ENCODE data around the gene HBM. TPM values are rescaled to one million over a fixed set of nuclear protein-coding genes. Genes with fewer than 3 reads are reported as not detected.
"Not testable (repeated sequence)": the region's sequence is repeated elsewhere in the genome, so short reads cannot be mapped to it uniquely, and the experiment has no call there.

The HBM gene
- total RNA-seq, 1 experiment from 2014 or later, result not detected

DNA sequence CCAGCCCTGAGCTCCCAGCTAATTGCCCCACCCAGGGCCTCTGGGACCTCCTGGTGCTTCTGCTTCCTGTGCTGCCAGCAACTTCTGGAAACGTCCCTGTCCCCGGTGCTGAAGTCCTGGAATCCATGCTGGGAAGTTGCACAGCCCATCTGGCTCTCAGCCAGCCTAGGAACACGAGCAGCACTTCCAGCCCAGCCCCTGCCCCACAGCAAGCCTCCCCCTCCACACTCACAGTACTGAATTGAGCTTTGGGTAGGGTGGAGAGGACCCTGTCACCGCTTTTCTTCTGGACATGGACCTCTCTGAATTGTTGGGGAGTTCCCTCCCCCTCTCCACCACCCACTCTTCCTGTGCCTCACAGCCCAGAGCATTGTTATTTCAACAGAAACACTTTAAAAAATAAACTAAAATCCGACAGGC is 4.3 kb downstream of the HBM start:
- not testable (repeated sequence) for H3K4me3 ChIP-seq (ENCODE audit: insufficient read depth, low read depth, low read length); H3K36me3 ChIP-seq (replicated peaks; ENCODE audit: control insufficient read depth, insufficient read depth, low read length)
- peaks cover 80% of the 10 kb centered on the region for H3K27me3 ChIP-seq (ENCODE audit: control insufficient read depth, insufficient read depth, low read length)
- DNase-seq, result peak; percentile 57

DNA sequence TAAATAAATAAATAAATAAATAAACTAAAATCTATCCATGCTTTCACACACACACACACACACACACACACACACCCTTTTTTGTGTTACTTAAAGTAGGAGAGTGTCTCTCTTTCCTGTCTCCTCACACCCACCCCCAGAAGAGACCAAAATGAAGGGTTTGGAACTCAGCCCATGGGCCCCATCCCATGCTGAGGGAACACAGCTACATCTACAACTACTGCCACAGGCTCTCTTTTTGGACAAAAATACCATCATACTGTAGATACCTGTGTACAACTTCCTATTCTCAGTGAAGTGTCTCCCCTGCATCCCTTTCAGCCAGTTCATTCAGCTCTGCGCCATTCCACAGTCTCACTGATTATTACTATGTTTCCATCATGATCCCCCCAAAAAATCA is 5.0 kb downstream of the HBM start:
- Histone ChIP-seq H3K36me3 (replicated peaks; ENCODE audit: control insufficient read depth, insufficient read depth, low read length) (no peaks in the 10 kb centered on the region), H3K4me3 (ENCODE audit: insufficient read depth, low read depth, low read length) (no peak overlapping the region), H3K27me3 (ENCODE audit: control insufficient read depth, insufficient read depth, low read length) (peaks cover 80% of the 10 kb centered on the region)
- DNase-seq, result no peak

GRCh38 chr16:172374-172941 is 6.7 kb downstream of the HBM start, which contains the start of gene HBA2:
Gene HBA2, plus strand, starts transcription at chr16:172876. Its CDS starts 37 bp downstream, at chr16:172913.
- DNase-seq; H3K36me3 ChIP-seq (replicated peaks; ENCODE audit: control insufficient read depth, insufficient read depth, low read length): not testable (repeated sequence)
- H3K27me3 ChIP-seq (ENCODE audit: control insufficient read depth, insufficient read depth, low read length), result peaks cover 74% of the 10 kb centered on the region

DNA sequence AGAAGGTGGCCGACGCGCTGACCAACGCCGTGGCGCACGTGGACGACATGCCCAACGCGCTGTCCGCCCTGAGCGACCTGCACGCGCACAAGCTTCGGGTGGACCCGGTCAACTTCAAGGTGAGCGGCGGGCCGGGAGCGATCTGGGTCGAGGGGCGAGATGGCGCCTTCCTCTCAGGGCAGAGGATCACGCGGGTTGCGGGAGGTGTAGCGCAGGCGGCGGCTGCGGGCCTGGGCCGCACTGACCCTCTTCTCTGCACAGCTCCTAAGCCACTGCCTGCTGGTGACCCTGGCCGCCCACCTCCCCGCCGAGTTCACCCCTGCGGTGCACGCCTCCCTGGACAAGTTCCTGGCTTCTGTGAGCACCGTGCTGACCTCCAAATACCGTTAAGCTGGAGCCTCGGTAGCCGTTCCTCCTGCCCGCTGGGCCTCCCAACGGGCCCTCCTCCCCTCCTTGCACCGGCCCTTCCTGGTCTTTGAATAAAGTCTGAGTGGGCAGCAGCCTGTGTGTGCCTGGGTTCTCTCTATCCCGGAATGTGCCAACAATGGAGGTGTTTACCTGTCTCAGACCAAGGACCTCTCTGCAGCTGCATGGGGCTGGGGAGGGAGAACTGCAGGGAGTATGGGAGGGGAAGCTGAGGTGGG is 7.6 kb downstream of the HBM start:
- H3K4me3 ChIP-seq (ENCODE audit: insufficient read depth, low read depth, low read length); H3K36me3 ChIP-seq (replicated peaks; ENCODE audit: control insufficient read depth, insufficient read depth, low read length): not testable (repeated sequence)
- peak; percentile 62 for DNase-seq
- peaks cover 74% of the 10 kb centered on the region for H3K27me3 ChIP-seq (ENCODE audit: control insufficient read depth, insufficient read depth, low read length)

More at GRCh38 chr16:172374-172941, 6.7 kb downstream of the HBM start, which contains the start of gene HBA2:
- not testable (repeated sequence) for H3K4me3 ChIP-seq (ENCODE audit: insufficient read depth, low read depth, low read length)

DNA sequence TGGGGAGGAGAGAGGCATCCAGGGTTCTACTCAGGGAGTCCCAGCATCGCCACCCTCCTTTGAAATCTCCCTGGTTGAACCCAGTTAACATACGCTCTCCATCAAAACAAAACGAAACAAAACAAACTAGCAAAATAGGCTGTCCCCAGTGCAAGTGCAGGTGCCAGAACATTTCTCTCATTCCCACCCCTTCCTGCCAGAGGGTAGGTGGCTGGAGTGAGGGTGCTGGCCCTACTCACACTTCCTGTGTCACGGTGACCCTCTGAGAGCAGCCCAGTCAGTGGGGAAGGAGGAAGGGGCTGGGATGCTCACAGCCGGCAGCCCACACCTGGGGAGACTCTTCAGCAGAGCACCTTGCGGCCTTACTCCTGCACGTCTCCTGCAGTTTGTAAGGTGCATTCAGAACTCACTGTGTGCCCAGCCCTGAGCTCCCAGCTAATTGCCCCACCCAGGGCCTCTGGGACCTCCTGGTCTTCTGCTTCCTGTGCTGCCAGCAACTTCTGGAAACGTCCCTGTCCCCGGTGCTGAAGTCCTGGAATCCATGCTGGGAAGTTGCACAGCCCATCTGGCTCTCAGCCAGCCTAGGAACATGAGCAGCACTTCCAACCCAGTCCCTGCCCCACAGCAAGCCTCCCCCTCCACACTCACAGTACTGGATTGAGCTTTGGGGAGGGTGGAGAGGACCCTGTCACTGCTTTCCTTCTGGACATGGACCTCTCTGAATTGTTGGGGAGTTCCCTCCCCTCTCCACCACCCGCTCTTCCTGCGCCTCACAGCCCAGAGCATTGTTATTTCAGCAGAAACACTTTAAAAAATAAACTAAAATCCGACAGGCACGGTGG is 8.4 kb downstream of the HBM start:
- H3K4me3 ChIP-seq (ENCODE audit: insufficient read depth, low read depth, low read length); H3K36me3 ChIP-seq (replicated peaks; ENCODE audit: control insufficient read depth, insufficient read depth, low read length): not testable (repeated sequence)
- peak; percentile 39 for DNase-seq
- peaks cover 73% of the 10 kb centered on the region for H3K27me3 ChIP-seq (ENCODE audit: control insufficient read depth, insufficient read depth, low read length)

GRCh38 chr16:175011-175949 is 9.5 kb downstream of the HBM start:
- DNase-seq, result peak; percentile 52
- H3K4me3 ChIP-seq (ENCODE audit: insufficient read depth, low read depth, low read length), result no peak overlapping the region
- peaks cover 77% of the 10 kb centered on the region for H3K27me3 ChIP-seq (ENCODE audit: control insufficient read depth, insufficient read depth, low read length)
- H3K36me3 ChIP-seq (replicated peaks; ENCODE audit: control insufficient read depth, insufficient read depth, low read length), result no peaks in the 10 kb centered on the region

DNA sequence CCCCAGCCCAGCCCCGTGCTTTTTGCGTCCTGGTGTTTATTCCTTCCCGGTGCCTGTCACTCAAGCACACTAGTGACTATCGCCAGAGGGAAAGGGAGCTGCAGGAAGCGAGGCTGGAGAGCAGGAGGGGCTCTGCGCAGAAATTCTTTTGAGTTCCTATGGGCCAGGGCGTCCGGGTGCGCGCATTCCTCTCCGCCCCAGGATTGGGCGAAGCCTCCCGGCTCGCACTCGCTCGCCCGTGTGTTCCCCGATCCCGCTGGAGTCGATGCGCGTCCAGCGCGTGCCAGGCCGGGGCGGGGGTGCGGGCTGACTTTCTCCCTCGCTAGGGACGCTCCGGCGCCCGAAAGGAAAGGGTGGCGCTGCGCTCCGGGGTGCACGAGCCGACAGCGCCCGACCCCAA is 10.2 kb downstream of the HBM start:
- not testable (repeated sequence) for H3K4me3 ChIP-seq (ENCODE audit: insufficient read depth, low read depth, low read length); H3K36me3 ChIP-seq (replicated peaks; ENCODE audit: control insufficient read depth, insufficient read depth, low read length); DNase-seq
- peaks cover 80% of the 10 kb centered on the region for H3K27me3 ChIP-seq (ENCODE audit: control insufficient read depth, insufficient read depth, low read length)

DNA sequence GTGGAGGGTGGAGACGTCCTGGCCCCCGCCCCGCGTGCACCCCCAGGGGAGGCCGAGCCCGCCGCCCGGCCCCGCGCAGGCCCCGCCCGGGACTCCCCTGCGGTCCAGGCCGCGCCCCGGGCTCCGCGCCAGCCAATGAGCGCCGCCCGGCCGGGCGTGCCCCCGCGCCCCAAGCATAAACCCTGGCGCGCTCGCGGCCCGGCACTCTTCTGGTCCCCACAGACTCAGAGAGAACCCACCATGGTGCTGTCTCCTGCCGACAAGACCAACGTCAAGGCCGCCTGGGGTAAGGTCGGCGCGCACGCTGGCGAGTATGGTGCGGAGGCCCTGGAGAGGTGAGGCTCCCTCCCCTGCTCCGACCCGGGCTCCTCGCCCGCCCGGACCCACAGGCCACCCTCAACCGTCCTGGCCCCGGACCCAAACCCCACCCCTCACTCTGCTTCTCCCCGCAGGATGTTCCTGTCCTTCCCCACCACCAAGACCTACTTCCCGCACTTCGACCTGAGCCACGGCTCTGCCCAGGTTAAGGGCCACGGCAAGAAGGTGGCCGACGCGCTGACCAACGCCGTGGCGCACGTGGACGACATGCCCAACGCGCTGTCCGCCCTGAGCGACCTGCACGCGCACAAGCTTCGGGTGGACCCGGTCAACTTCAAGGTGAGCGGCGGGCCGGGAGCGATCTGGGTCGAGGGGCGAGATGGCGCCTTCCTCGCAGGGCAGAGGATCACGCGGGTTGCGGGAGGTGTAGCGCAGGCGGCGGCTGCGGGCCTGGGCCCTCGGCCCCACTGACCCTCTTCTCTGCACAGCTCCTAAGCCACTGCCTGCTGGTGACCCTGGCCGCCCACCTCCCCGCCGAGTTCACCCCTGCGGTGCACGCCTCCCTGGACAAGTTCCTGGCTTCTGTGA is 11.0 kb downstream of the HBM start, which contains the start of gene HBA1:
HBA1 (plus strand) TSS at position 204 of the 906 bp plus-strand sequence; CDS start at position 241, 37 bp downstream.
- DNase-seq; H3K36me3 ChIP-seq (replicated peaks; ENCODE audit: control insufficient read depth, insufficient read depth, low read length); H3K4me3 ChIP-seq (ENCODE audit: insufficient read depth, low read depth, low read length): not testable (repeated sequence)
- H3K27me3 ChIP-seq (ENCODE audit: control insufficient read depth, insufficient read depth, low read length), result peaks cover 76% of the 10 kb centered on the region

DNA sequence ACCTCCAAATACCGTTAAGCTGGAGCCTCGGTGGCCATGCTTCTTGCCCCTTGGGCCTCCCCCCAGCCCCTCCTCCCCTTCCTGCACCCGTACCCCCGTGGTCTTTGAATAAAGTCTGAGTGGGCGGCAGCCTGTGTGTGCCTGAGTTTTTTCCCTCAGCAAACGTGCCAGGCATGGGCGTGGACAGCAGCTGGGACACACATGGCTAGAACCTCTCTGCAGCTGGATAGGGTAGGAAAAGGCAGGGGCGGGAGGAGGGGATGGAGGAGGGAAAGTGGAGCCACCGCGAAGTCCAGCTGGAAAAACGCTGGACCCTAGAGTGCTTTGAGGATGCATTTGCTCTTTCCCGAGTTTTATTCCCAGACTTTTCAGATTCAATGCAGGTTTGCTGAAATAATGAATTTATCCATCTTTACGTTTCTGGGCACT is 11.6 kb downstream of the HBM start:
- Histone ChIP-seq H3K36me3 (replicated peaks; ENCODE audit: control insufficient read depth, insufficient read depth, low read length) (no peaks in the 10 kb centered on the region), H3K4me3 (ENCODE audit: insufficient read depth, low read depth, low read length) (no peak overlapping the region), H3K27me3 (ENCODE audit: control insufficient read depth, insufficient read depth, low read length) (peaks cover 72% of the 10 kb centered on the region)
- DNase-seq, result peak; percentile 71

DNA sequence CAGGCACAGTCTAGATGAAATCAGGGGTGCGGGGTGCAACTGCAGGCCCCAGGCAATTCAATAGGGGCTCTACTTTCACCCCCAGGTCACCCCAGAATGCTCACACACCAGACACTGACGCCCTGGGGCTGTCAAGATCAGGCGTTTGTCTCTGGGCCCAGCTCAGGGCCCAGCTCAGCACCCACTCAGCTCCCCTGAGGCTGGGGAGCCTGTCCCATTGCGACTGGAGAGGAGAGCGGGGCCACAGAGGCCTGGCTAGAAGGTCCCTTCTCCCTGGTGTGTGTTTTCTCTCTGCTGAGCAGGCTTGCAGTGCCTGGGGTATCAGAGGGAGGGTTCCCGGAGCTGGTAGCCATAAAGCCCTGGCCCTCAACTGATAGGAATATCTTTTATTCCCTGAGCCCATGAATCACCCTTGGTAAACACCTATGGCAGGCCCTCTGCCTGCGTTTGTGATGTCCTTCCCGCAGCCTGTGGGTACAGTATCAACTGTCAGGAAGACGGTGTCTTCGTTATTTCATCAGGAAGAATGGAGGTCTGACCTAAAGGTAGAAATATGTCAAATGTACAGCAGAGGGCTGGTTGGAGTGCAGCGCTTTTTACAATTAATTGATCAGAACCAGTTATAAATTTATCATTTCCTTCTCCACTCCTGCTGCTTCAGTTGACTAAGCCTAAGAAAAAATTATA is 12.3 kb downstream of the HBM start:
- DNase-seq, result peak; percentile 44
- no peaks in the 10 kb centered on the region for H3K36me3 ChIP-seq (replicated peaks; ENCODE audit: control insufficient read depth, insufficient read depth, low read length)
- H3K4me3 ChIP-seq (ENCODE audit: insufficient read depth, low read depth, low read length), result no peak overlapping the region
- peaks cover 71% of the 10 kb centered on the region for H3K27me3 ChIP-seq (ENCODE audit: control insufficient read depth, insufficient read depth, low read length)

DNA sequence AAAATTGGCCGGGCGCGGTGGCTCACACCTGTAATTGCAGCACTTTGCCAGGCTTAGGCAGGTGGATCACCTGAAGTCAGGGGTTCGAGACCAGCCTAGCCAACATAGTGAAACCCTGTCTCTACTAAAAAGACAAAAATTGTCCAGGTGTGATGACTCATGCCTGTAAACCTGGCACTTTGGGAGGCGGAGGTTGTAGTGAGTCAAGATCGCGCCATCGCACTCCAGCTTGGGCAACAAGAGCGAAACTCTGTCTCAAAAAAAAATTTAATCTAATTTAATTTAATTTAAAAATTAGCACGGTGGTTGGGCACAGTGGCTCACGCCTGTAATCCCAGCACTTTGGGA is 12.9 kb downstream of the HBM start:
- Histone ChIP-seq H3K36me3 (replicated peaks; ENCODE audit: control insufficient read depth, insufficient read depth, low read length) (no peaks in the 10 kb centered on the region), H3K4me3 (ENCODE audit: insufficient read depth, low read depth, low read length) (no peak overlapping the region), H3K27me3 (ENCODE audit: control insufficient read depth, insufficient read depth, low read length) (peaks cover 66% of the 10 kb centered on the region)
- no peak for DNase-seq

DNA sequence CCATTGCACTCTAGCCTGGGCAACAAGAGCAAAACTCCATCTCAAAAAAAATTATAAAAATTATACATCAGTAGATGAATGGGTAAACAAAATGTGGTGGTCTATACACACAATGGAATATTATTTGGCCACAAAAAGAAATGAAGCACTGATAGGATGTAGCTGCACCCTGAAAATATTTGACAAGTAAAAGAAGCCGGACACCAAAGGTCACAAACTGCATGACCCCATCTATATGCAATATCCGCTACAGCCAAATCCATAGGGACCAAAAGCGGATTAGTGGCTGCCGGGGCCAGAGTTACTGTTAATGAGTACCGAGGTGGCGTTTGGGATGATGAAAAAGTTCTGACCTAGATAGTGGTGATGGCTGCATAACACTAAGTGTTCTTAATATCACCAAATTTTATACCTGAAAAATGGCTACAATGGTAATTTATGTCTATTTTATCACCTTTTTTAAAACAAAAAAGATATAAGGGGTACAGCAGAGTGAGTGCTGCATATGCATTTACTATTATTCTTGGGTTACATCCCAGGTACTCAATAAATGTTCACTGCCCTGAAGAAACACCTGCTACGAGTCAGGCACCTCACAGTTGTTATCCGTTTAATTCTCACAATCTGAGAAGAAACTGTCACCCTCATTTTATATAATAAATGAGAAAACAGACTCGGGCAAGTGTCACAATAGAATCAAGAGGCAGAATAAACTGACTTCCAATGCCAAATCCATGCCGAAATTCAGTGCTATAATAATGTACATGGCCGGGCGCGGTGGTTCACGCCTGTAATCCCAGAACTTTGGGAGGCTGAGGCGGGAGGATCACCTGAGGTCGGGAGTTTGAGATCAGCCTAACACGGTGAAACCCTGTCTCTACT is 13.7 kb downstream of the HBM start:
- Histone ChIP-seq H3K27me3 (ENCODE audit: control insufficient read depth, insufficient read depth, low read length) (peaks cover 61% of the 10 kb centered on the region), H3K36me3 (replicated peaks; ENCODE audit: control insufficient read depth, insufficient read depth, low read length) (no peaks in the 10 kb centered on the region), H3K4me3 (ENCODE audit: insufficient read depth, low read depth, low read length) (no peak overlapping the region)
- DNase-seq, result peak; percentile 15
